Measurements from ENCODE around the gene USP51. TPM values are rescaled to one million over a fixed set of nuclear protein-coding genes. Genes with fewer than 3 reads are reported as not detected.
"Not testable (repeated sequence)": the region's sequence is repeated elsewhere in the genome, so short reads cannot be mapped to it uniquely, and the experiment has no call there.

The USP51 gene
- polyA plus RNA-seq, 5 donors = 6.6 to 10.7 (median 9.8) TPM

GRCh38 chrX:55465791-55466190 lies 23.9 kb downstream of the USP51 start:
- DNase-seq = not testable (repeated sequence)

GRCh38 chrX:55465108-55465507 lies 24.5 kb downstream of the USP51 start:
- DNase-seq = not testable (repeated sequence)

- not testable (repeated sequence) for DNase-seq
Measured at GRCh38 chrX:55464050-55464449, 25.6 kb downstream of the USP51 start.

GRCh38 chrX:55459926-55460325 lies 29.7 kb downstream of the USP51 start:
- not testable (repeated sequence) for DNase-seq

- DNase-seq = not testable (repeated sequence)
Measured at GRCh38 chrX:55459426-55459825, 30.2 kb downstream of the USP51 start.

GRCh38 chrX:55455708-55456107 lies 33.9 kb downstream of the USP51 start:
- DNase-seq = not testable (repeated sequence)

GRCh38 chrX:55452833-55453124 lies 36.9 kb downstream of the USP51 start:
- no peak for DNase-seq

GRCh38 chrX:55451990-55452832 lies 37.4 kb downstream of the USP51 start, which contains the start of gene MAGEH1:
Gene MAGEH1, plus strand, starts transcription at chrX:55452127. Its CDS starts 248 bp downstream, at chrX:55452375.
- peak; percentile 73 to 84 for DNase-seq

GRCh38 chrX:55451626-55451989 lies 38.0 kb downstream of the USP51 start:
- no peak for DNase-seq

- DNase-seq = peak in 1 of 2 donors; percentile 12
Measured at GRCh38 chrX:55451141-55451540, 38.5 kb downstream of the USP51 start.

GRCh38 chrX:55450259-55450658 lies 39.4 kb downstream of the USP51 start:
- DNase-seq = no peak

- DNase-seq = not testable (repeated sequence)
Measured at GRCh38 chrX:55443468-55443867, 46.2 kb downstream of the USP51 start.

Other genes with a start within 250 kb of the USP51 start
- gene PAGE3, start 224.9 kb downstream of the USP51 start, polyA plus RNA-seq (ENCODE audit: insufficient read depth in 1 of 5, insufficient read length in 5 of 5, low replicate concordance in 1 of 5) = not detected
- gene MAGEH1, start 37.7 kb downstream of the USP51 start, polyA plus RNA-seq (ENCODE audit: insufficient read depth in 1 of 5, insufficient read length in 5 of 5, low replicate concordance in 1 of 5) = 10 to 100 TPM; 60.2 to 82.6 (median 65.8) TPM
- gene FOXR2, start 133.6 kb upstream of the USP51 start, polyA plus RNA-seq (ENCODE audit: insufficient read depth in 1 of 5, insufficient read length in 5 of 5, low replicate concordance in 1 of 5) = not detected
- 10 to 100 TPM; 28.8 to 49.1 (median 45.9) TPM for gene RRAGB, start 227.9 kb upstream of the USP51 start, polyA plus RNA-seq (ENCODE audit: insufficient read depth in 1 of 5, insufficient read length in 5 of 5, low replicate concordance in 1 of 5)

Measured in right lung (tissue), 5 donors.